ENCODE data around the gene AVL9.

The AVL9 gene

DNA sequence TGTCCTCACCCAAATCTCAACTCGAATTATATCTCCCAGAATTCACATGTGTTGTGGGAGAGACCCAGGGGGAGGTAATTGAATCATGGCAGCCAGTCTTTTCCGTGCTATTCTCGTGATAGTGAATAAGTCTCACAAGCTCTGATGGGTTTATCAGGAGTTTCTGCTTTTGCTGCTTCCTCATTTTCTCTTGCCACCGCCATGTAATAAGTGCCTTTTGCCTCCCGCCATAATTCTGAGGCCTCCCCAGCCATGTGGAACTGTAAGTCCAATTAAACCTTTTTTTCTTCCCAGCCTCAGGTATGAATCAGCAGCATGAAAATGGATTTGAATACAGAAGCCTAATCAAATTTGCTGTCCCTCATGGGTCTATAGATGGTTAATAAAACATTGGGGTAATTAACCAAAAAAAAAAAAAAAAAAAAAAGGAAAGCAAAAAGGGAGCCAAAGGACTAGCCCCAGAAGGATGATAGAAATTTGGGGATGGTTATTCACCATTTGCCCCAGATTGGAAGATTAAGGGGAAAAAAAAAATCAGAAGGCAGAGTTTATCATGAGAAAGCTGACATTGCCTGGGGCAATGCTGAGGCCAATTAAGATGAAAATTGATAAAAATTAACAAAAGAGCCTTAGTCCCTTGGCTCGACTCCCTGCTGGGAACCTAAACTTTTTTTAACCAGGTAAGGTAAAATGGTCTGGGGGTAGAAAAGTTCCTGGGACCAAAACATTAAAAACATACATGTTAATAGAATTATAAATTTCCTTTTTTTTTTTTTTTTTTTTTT is 27.6 kb downstream of the AVL9 start:
- H3K4me3 ChIP-seq (ENCODE audit: low read depth, low read length) = no peak overlapping the region
- TF ChIP-seq, protein P1, sequence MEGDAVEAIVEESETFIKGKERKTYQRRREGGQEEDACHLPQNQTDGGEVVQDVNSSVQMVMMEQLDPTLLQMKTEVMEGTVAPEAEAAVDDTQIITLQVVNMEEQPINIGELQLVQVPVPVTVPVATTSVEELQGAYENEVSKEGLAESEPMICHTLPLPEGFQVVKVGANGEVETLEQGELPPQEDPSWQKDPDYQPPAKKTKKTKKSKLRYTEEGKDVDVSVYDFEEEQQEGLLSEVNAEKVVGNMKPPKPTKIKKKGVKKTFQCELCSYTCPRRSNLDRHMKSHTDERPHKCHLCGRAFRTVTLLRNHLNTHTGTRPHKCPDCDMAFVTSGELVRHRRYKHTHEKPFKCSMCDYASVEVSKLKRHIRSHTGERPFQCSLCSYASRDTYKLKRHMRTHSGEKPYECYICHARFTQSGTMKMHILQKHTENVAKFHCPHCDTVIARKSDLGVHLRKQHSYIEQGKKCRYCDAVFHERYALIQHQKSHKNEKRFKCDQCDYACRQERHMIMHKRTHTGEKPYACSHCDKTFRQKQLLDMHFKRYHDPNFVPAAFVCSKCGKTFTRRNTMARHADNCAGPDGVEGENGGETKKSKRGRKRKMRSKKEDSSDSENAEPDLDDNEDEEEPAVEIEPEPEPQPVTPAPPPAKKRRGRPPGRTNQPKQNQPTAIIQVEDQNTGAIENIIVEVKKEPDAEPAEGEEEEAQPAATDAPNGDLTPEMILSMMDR (IDR thresholded peaks at IDR 0.05; ENCODE audit: control insufficient read depth, extremely low read depth, insufficient read depth) = no peak
- no peak for DNase-seq (ENCODE audit: low read depth)

DNA sequence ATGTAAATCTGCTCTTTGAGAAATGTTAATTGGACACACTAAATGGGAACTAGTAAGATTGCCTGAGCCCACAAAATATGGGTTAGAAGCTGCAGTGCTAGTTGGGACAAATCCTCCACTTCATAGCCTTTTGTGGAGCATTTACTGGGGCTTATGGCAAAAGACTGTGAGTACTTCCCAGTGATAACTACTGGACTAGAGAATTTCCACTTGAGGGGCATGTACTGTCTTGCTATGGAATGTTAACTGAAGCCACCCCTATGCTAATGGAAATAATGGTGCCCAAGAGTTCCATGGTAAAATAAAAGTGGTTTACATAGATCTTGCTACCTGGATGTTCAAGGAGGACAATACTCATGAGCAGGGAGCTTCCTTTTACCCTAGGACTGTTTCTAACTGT is 29.3 kb downstream of the AVL9 start:
- no peak for DNase-seq (ENCODE audit: low read depth)
- no peak overlapping the region for H3K4me3 ChIP-seq (ENCODE audit: low read depth, low read length)
- TF ChIP-seq, protein P1 (IDR thresholded peaks at IDR 0.05; ENCODE audit: control insufficient read depth, extremely low read depth, insufficient read depth) = no peak

DNA sequence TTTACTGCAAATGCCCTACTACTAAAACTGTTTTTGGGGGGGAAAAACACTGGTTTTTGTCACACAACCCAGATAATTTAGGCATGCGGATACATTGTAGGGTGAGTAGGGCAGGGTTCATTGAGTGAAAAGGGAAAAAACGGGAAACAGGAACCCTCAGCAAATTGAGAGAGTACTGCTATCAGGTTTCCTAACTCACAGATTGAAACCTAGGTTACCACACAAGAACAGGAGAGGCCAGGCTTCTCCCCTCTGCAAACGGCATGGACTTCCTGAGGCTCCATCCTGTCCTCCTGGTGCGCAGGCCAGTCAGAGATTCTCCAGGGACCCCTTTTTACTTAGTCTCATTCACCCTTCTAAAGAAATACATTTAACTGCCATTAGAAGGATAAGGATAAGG is 30.6 kb downstream of the AVL9 start:
- TF ChIP-seq, protein P1 (IDR thresholded peaks at IDR 0.05; ENCODE audit: control insufficient read depth, extremely low read depth, insufficient read depth) = no peak
- no peak overlapping the region for H3K4me3 ChIP-seq (ENCODE audit: low read depth, low read length)

DNA sequence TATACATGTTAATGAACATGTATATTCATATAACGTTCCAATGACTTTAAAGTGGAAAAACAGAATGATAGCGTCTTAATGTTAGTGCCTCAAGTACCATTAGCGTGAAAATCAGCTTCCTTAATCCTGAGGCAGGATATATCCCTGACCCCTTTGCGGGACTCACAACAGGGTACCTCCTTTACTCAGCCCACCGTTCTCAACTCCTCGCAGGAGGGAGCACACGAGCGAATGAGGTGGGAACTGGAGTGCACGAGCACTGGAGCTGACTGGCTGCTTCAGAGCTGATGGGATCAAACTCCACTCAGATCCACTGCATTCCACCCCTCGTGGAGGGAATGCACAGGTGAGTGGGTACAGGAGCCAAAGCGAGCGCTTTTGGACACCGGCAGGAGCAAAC is 36.1 kb downstream of the AVL9 start:
- TF ChIP-seq, protein P1 (IDR thresholded peaks at IDR 0.05; ENCODE audit: control insufficient read depth, extremely low read depth, insufficient read depth) = no peak
- DNase-seq (ENCODE audit: low read depth) = no peak
- H3K4me3 ChIP-seq (ENCODE audit: low read depth, low read length) = no peak overlapping the region

More for the DNA sequence above, 30.6 kb downstream of the AVL9 start:
- no peak for DNase-seq (ENCODE audit: low read depth)

DNA sequence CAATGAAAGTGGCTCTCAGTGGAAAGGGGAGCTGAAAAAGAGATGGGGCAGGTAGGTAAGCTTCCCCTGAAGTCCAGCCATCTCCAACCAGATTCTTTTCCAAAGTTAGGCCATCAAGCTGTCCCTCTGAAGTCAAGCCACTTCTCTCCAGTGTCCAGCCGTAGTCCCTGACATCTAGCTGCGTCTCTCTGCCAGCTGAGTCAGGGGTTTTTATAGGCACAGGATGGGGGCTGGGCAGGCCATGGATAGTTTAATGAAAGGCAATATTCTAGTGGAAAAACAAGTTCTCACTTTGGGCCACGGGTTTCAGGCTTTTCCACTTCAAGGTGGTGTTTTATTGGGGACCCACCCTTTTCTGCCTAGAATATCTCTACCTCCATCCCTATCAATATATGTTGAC is 36.8 kb downstream of the AVL9 start:
- TF ChIP-seq, protein P1 (IDR thresholded peaks at IDR 0.05; ENCODE audit: control insufficient read depth, extremely low read depth, insufficient read depth) = no peak
- DNase-seq (ENCODE audit: low read depth) = no peak
- no peak overlapping the region for H3K4me3 ChIP-seq (ENCODE audit: low read depth, low read length)

DNA sequence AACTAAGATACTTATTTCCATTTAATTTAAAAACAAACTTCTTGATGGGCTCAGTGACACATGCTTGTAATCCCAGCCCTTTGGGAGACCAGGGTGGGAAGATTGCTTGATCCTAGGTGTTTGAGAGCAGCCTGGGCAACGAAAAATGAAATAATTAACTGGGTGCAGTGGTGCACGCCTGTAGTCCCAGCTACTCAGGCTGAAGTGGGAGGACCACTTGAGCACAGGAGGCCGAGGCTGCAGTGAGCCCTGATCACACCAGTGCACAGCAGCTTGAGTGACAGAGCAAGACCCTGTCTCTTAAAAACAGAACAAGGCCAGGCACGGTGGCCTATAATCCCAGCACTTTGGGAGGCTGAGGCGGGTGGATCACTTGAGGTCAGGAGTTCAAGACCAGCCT is 37.4 kb downstream of the AVL9 start:
- TF ChIP-seq, protein P1 (IDR thresholded peaks at IDR 0.05; ENCODE audit: control insufficient read depth, extremely low read depth, insufficient read depth) = no peak
- H3K4me3 ChIP-seq (ENCODE audit: low read depth, low read length) = no peak overlapping the region
- no peak for DNase-seq (ENCODE audit: low read depth)

All from LNCaP clone FGC (cell line).